GM19351 (cell line): Measurements from ENCODE around the gene SDK2.

Source experiments
- ATAC-seq: cut with Tn5 transposase; IDR thresholded peaks from one replicate; pipeline ENCODE4 v1.9.1; 2021; ENCODE audit warnings: mild to moderate bottlenecking, moderate library complexity; ENCODE audit not compliant: unreplicated experiment

The SDK2 gene

DNA sequence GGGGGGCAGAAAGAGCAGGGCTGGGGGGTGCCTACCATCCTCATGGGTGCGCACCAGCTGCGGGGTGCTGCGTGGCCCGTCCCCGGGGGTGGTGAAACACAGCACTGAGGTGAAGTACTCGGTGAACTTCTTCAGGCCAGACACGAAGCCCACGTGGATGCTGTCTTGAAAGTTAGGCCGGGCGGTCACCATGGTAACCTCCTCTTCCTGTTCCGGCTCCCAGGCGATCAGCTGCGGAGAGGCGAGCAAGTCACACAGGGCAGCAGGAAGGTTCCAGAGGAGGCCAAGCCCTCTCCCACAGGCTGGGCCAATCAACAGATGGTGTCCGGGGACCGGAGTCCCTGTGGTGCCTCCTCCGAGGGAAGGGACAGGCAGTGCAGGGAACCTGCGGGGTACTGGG lies 242.3 kb downstream of the SDK2 start:
- no peak for ATAC-seq

DNA sequence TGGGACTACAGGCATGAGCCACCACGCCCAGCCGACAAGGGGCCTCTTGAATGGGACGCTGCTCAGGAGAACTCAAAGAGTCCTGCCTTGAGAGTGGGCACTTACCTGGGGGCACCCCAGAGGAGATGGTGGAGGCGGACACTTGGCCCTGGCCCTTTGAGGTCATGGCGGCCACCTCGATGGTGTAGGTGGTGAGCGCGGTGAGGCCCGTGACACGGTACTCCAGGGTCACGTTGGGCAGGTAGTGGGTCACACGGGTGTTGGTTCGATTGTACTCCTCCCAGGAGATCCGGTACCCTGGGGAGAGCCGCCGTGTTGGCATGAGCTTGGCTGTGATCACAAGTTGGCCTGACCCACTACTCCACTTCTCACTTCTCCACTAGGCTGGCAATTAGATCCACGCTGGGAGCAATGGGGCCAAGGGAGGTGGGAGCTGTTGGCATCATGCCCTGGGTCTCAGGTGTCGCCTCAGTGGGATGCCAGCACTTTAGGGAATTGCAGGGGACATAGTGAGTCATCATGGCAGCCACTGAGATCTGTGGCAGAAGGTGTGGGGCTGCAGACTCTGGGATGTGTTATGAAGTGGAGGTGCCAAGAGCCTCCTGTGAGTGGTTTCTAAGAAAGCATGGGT lies 243.2 kb downstream of the SDK2 start:
- no peak for ATAC-seq

DNA sequence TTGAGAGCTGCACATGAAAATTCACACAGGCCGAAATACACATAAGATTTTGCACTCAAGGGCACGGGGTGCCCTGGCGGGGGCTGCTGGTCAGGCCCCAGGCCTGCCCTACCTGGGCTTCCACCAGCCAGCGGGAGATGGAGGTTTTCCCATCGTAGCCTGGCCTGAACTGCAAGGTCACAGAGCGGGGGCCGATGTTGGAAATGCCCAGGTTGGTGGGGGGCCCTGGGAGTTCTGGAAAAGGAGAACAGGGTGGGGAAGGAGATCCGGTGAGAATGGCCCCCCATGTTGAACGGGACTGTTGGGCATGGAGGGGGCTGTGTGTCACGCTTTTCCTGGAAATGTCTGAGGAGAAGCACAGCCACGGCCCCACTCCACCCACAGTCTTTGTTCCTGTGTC lies 245.2 kb downstream of the SDK2 start:
- no peak for ATAC-seq

GRCh38 chr17:73397856-73398540 lies 246.2 kb downstream of the SDK2 start:
- ATAC-seq: no peak

DNA sequence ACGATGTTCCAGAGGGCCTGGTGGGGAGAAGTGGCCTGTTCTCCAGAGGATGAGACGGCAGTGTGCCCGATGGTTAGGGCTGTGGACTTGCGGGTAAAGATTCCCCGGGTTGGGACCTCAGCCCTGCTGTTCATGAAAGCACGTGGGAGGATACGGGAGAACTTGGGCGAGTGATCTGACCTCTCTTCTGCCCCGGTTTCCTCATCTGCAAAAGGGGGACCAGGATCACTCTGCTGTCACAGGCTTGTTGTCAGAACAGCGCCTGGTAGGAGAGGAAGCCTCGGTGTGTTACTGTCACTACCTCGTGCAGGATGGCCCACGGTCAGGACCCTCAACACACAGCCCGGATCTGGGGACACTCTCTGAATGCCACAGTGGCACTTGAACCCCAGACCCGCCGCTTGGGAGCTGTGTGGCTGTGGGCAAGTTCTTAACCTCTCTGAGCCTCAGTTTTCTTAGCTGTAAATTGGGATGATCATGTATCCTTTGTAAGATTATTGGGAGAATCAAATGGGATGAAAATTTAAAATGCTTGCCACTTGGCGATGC lies 246.9 kb downstream of the SDK2 start:
- no peak for ATAC-seq

DNA sequence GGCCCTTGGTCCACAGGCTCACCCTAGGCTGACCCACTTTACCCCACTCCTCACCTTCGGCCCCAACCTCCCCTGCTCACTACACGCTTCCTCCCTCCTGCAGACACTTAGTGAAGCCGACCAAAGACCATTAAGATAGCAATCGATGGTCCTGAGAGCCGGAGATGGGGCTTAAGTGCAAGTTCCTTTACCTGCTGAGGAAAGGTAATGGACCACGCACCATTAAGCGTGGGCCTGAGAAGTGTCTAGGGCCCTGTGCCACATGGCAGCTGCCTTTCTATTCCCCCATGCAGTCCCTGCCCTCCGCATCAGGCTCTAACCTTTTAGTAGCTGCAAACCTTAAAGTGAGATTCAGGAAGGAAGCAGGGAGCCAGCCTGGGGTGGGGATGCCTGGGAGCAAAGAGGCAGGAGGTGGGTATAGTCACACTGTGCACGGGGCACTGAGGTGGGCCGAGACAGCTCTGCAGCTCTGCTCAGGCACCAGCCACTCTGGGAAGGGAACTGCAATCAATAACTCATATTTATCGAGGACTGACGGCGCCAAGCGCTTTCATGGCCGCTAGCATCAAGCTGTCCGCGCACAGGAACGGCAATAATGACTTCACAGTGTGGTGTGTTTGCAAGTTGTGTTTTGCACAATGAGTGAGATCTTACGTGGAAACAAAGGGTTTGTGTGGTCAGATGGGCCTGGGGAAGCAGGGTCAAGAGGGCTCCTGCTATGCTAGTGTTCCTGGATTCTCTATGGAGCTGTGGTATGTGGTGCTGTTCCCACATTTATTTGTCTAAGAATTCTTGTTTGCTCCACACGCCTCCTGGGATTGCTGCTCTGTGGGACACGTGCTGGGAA lies 247.6 kb downstream of the SDK2 start:
- no peak for ATAC-seq

- no peak for ATAC-seq
These were observed 249.5 kb downstream of the SDK2 start for GRCh38 chr17:73394512-73395450.

GRCh38 chr17:73393962-73394361 lies 250.3 kb downstream of the SDK2 start:
- no peak for ATAC-seq

DNA sequence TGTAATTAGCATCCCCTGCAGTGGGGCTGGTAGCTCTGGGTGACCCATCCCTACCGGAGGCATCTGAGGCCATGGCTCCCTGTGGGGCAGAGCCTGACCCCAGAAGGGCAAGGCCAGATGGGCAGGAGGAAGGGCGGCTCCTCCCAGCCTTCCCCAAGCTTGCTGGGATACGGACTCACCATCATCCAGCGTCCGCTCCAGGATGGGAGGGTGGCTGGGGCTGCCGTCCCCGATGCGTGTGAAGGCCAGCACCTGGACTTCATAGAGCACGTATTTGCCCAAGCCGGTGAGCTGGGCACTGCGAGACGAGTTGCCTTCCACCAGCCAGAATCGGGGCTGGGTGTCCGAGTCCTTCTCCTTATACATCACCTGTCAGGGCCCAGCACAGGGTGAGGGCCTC lies 250.9 kb downstream of the SDK2 start:
- ATAC-seq: no peak

- no peak for ATAC-seq
These were observed 252.6 kb downstream of the SDK2 start for GRCh38 chr17:73391331-73392265.

DNA sequence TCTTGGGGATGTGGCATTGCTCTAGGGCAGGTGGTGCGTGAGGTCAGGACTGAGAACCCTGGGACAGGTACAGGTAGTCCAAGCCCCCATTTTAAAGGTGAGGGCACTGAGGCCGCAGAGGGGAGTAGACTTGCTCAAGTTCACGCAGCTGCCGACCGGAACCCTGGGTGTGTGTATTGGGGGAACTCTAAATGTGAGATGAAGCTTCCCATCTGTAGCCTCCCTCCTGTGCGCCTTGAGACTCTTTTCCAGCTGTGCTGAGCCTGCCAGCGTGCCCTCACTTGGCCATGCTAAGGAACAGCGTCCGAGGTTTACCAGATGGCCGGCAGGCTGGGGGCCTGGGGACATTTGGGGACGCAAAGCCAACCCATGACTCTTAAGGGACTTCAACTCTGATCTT lies 253.4 kb downstream of the SDK2 start:
- ATAC-seq: no peak

- no peak for ATAC-seq
These were observed 254.0 kb downstream of the SDK2 start for GRCh38 chr17:73390221-73390620.

- no peak for ATAC-seq
These were observed 254.8 kb downstream of the SDK2 start for GRCh38 chr17:73389411-73389810.

DNA sequence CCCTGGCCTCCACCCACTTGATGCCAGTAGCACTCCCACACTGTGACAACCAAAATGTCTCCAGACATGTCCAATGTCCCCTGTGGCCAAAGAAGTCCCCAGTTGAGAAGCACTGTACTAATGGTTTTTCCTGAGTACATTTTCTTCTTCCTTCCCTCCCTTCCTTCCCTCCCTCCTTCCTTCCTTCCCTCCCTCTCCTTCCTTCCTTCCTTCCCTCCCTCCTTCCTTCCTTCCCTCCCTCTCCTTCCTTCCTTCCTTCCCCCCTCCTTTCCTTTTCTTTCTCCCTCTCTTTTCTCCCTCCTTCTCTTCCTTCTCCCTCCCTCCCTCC lies 255.7 kb downstream of the SDK2 start:
- no peak for ATAC-seq

DNA sequence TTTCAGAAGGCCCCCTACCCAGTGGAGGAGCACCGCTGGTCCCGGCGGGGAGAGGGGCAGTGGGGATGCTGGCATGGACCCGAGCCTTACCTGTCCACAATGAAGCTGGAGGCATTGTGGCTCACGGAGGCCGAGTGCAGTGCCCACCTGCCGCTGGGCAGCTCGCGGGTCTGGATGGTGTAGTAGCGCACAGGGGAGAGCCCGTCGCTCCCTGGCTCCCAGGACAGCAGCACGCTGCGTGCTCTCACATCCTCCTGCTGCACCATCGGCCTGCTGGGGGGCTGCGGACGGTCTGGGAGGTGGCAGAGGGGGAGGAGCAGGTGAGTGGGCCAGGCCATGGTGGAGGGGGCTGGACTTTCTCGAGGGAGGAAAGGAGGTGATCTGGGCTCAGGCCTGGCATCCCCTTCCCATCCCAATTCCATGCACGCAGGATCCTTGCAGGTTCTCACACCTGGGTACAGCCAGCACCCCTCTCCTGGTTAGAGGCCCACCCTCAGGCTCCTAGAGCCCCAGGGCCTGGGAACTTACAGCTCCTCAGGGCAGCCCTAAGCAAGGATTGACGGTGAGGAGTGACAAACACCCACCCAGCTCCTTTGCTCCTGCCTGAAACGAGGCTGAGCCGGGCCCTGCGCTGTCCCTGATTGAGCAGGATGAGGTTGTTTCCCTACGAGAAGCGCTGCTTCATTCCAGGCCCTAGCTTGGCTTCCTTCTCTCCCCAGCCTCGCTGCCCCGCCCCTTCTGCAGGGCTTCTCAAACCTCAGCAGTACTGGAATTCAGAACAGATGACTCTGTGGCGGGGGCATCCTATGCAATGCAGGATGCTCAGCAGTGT lies 256.3 kb downstream of the SDK2 start:
- ATAC-seq: no peak

- no peak for ATAC-seq
These were observed 257.7 kb downstream of the SDK2 start for GRCh38 chr17:73386561-73386960.

DNA sequence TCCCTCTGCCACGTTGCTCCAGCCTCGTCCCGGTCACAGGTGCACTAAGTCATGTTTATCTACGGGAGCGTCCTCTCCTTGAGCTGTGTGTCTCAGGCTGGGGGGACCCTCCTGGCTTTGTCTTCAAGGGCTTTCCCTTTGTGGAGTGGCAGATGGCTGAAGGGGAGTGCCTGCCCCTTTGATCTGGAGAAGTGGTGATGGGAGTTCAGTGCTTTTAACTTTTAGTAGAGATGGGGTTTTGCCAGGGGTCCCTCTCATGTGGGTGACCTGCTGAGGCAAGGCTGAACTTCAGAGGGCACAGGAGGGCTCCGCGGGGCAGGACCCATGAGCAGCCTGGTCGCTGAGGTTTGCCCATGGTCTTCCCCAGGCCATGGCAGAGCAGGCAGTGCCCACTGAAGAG lies 259.3 kb downstream of the SDK2 start:
- ATAC-seq: no peak

GRCh38 chr17:73380439-73381106 lies 263.7 kb downstream of the SDK2 start:
- no peak for ATAC-seq
